ENCODE results near the gene RBP5. TPM values are rescaled to one million over a fixed set of nuclear protein-coding genes. Genes with fewer than 3 reads are reported as not detected.

The RBP5 gene, protein sequence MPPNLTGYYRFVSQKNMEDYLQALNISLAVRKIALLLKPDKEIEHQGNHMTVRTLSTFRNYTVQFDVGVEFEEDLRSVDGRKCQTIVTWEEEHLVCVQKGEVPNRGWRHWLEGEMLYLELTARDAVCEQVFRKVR
- 2.3 TPM for polyA plus RNA-seq (2012; ENCODE audit: insufficient read depth, insufficient read length, low read depth)

DNA sequence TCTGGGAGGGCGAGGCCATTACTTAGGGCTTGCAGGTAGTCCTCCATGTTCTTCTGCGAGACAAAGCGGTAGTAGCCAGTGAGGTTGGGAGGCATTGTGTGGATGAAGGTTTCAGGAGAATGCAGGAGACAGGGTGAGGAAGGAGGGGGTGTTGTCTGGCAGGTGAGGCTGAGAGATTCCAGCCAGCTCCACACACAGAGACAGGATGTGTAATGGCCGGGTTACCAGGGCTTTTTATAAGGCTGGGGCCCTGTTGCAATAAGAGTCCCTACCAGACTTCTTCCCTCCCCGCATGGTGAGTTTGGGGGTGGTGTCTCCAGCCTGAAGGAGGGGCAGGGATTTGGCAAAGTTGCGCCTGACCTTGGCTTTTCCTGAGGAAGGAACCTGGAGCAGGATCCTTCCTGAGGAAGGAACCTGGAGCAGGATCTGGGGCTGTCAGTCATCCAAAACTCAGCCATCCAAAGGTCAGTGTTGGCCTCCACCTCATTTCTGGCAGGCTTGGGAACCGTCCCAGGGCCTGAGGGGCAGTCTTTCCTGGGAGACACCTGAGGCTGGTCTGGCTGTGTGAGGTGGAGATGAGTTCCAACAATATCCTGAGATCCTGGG is at the start of gene RBP5:
Gene RBP5, minus strand, starts transcription at position 209 of the 606 bp plus-strand sequence. Its CDS starts 114 bp downstream, at position 95.
- Histone ChIP-seq H3K4me3 (ENCODE audit: low read depth, low read length) (peak within 1 kb of the TSS; percentile 89), H3K27me3 (no peaks in the 10 kb centered on the region), H3K4me1 (no peaks in the 10 kb centered on the region), H3K36me3 (no peaks in the 10 kb centered on the region), H3K9me3 (no peaks in the 10 kb centered on the region)
- TF ChIP-seq, protein P1, sequence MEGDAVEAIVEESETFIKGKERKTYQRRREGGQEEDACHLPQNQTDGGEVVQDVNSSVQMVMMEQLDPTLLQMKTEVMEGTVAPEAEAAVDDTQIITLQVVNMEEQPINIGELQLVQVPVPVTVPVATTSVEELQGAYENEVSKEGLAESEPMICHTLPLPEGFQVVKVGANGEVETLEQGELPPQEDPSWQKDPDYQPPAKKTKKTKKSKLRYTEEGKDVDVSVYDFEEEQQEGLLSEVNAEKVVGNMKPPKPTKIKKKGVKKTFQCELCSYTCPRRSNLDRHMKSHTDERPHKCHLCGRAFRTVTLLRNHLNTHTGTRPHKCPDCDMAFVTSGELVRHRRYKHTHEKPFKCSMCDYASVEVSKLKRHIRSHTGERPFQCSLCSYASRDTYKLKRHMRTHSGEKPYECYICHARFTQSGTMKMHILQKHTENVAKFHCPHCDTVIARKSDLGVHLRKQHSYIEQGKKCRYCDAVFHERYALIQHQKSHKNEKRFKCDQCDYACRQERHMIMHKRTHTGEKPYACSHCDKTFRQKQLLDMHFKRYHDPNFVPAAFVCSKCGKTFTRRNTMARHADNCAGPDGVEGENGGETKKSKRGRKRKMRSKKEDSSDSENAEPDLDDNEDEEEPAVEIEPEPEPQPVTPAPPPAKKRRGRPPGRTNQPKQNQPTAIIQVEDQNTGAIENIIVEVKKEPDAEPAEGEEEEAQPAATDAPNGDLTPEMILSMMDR (IDR thresholded peaks at IDR 0.05; ENCODE audit: low read depth, low read length), result no peak
- no peak for DNase-seq

DNA sequence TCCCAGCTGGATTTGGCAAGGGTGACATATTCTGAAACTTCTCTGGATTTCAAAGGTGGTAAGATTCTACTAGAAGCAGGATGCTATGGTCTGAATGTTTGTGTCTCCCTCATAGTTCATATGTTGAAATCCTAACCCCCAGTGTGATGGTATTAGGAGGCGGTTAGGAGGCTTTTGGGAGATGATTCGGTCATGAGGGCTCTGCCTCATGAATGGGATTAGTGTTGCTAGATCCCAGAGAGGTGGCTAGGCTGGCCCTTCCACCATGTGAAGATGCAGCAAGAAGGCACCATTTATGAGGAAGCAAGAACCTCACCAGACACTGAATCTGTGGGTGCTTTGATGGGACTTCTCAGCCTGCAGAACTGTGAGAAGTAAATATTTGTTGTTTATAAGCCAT is 49.8 kb upstream of the RBP5 start:
- Histone ChIP-seq H3K4me1 (no peaks in the 10 kb centered on the region), H3K27me3 (no peaks in the 10 kb centered on the region), H3K36me3 (no peaks in the 10 kb centered on the region), H3K9me3 (peaks cover 3% of the 10 kb centered on the region; the same call in 1 of the 2 replicates), H3K4me3 (ENCODE audit: low read depth, low read length) (no peak overlapping the region)
- no peak for DNase-seq
- TF ChIP-seq, protein P1 (IDR thresholded peaks at IDR 0.05; ENCODE audit: low read depth, low read length), result no peak

DNA sequence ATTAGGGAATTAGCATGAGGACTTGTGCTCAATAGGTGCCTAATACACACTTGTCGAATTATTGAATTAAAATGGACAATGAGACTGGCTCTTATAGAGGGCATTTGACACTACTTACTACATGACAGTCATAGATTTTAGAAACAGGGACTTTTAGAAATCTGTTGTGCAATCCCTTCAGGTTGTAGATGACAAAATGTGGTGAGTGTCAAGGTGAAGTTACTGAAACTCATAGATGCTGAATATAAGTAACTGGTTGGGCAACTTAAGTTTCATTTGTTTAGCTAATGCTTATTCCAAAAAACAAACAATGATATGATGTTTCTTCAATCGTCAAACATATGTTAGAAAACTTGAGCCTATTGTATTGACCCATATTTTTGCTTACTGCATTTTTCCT is 47.9 kb upstream of the RBP5 start:
- Histone ChIP-seq H3K4me3 (ENCODE audit: low read depth, low read length) (no peak overlapping the region), H3K36me3 (no peaks in the 10 kb centered on the region), H3K27me3 (no peaks in the 10 kb centered on the region), H3K4me1 (no peaks in the 10 kb centered on the region), H3K9me3 (peaks cover 7% of the 10 kb centered on the region; the same call in 1 of the 2 replicates)
- TF ChIP-seq, protein P1 (IDR thresholded peaks at IDR 0.05; ENCODE audit: low read depth, low read length), result no peak
- no peak for DNase-seq

DNA sequence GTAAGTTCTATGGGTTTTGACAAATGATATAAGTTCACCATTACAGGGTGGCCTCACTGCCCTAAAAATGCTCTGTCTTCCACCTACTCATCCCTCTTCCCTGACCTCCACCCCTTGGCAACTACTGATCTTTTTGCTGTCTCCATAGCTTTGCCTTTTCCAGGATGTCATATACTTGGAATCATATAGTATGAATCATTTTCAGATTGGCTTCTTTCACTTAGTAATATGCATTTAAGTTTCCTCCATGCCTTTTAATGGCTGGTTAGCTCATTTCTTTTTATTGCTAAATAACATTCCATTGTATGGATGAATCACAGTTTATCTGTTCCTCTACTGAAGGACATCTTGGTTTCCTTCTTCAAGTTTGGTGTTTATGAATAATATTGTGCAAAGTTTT is 46.8 kb upstream of the RBP5 start:
- H3K4me3 ChIP-seq (ENCODE audit: low read depth, low read length), result no peak overlapping the region
- H3K36me3 ChIP-seq, result no peaks in the 10 kb centered on the region
- H3K27me3 ChIP-seq, result no peaks in the 10 kb centered on the region
- TF ChIP-seq, protein P1 (IDR thresholded peaks at IDR 0.05; ENCODE audit: low read depth, low read length), result no peak
- DNase-seq, result no peak
- peaks cover 7% of the 10 kb centered on the region; the same call in 1 of the 2 replicates for H3K9me3 ChIP-seq
- H3K4me1 ChIP-seq, result no peaks in the 10 kb centered on the region

DNA sequence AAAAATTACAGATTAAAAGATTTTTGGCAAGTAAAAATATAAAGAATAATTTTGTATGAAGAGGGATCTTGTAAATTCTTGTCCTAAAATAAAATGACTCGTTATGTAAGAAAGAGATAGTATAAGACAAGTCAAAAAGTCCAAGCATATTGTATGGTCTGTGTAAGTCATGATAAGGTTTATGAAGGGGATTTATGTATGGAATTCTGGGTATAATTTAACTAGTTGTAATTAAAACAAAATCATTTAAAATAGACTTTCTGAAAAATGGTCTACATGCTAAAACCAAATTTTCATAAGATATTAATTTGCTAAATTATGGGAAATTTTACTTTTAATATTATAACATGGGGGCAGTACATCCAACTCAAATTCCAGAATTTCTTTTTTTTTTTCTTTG is 43.2 kb upstream of the RBP5 start:
- H3K27me3 ChIP-seq, result no peaks in the 10 kb centered on the region
- DNase-seq, result no peak
- TF ChIP-seq, protein P1 (IDR thresholded peaks at IDR 0.05; ENCODE audit: low read depth, low read length), result no peak
- no peaks in the 10 kb centered on the region for H3K36me3 ChIP-seq
- no peaks in the 10 kb centered on the region for H3K4me1 ChIP-seq
- no peak overlapping the region for H3K4me3 ChIP-seq (ENCODE audit: low read depth, low read length)
- H3K9me3 ChIP-seq, result peaks cover 14% of the 10 kb centered on the region; the same call in 1 of the 2 replicates

DNA sequence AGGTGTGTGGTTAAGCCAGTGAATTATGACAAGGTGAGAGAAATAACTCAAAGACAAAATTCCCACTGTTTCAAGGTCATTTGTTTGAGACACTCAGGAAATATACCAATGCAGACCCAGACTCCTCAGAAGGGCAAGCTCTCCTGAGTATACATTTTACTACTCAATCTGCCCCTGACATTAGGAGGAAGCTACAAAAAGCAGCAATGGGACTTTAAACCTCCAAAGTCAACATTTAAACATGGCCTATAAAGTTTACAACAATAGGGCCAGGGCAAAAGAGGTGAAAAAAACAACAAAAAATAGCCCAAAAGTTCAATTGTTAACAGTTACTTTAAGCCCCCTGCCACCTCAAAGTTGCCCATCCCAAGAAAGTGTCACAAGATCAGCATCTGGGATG is 41.3 kb upstream of the RBP5 start:
- no peak overlapping the region for H3K4me3 ChIP-seq (ENCODE audit: low read depth, low read length)
- TF ChIP-seq, protein P1 (IDR thresholded peaks at IDR 0.05; ENCODE audit: low read depth, low read length), result no peak
- H3K4me1 ChIP-seq, result no peaks in the 10 kb centered on the region
- H3K36me3 ChIP-seq, result no peaks in the 10 kb centered on the region
- DNase-seq, result no peak
- H3K9me3 ChIP-seq, result peaks cover 11% of the 10 kb centered on the region; the same call in 1 of the 2 replicates
- H3K27me3 ChIP-seq, result no peaks in the 10 kb centered on the region

All from BE2C (cell line).